ENCODE results near the gene RYR2. TPM values are rescaled to one million over a fixed set of nuclear protein-coding genes. Genes with fewer than 3 reads are reported as not detected.

Gene RYR2
- total RNA-seq, 1 experiment from 2014 or later, result 2.8 TPM

GRCh38 chr1:237878406-237878805 lies 836.4 kb downstream of the RYR2 start:
- H3K4me1 ChIP-seq (ENCODE audit: insufficient read depth, low read length, poor library complexity, severe bottlenecking), result no peaks in the 10 kb centered on the region
- no peak for DNase-seq (ENCODE audit: low spot score)
- TF ChIP-seq EZH2 (IDR thresholded peaks at IDR 0.05; ENCODE audit: borderline replicate concordance, low read depth, low read length, poor library complexity, severe bottlenecking) (no peak), CTCF (conservative IDR thresholded peaks at IDR 0.05; ENCODE audit: low read depth, low read length) (no peak)
- no peaks in the 10 kb centered on the region for H3K27me3 ChIP-seq (replicated peaks; ENCODE audit: insufficient read depth, low read depth, low read length, poor library complexity)
- H3K27ac ChIP-seq (ENCODE audit: low read depth, low read length, poor library complexity, severe bottlenecking), result no peak overlapping the region
- BruUV-seq (replicated peaks), result no TSS peak
- ChIA-PET CTCF (no interaction called here), POLR2A (ENCODE audit: low non-redundant PET) (no interaction called here)
- H3K36me3 ChIP-seq (ENCODE audit: insufficient read depth, low read length, poor library complexity, severe bottlenecking), result no peaks in the 10 kb centered on the region
- no peaks in the 10 kb centered on the region for H3K9me3 ChIP-seq (ENCODE audit: low read depth, low read length, poor library complexity, severe bottlenecking)
- no peak overlapping the region for H3K4me3 ChIP-seq (ENCODE audit: low read depth, low read length, poor library complexity, severe bottlenecking)
- intact Hi-C loops (cut with micrococcal nuclease; ENCODE audit: unreplicated experiment), result no loop called here

DNA sequence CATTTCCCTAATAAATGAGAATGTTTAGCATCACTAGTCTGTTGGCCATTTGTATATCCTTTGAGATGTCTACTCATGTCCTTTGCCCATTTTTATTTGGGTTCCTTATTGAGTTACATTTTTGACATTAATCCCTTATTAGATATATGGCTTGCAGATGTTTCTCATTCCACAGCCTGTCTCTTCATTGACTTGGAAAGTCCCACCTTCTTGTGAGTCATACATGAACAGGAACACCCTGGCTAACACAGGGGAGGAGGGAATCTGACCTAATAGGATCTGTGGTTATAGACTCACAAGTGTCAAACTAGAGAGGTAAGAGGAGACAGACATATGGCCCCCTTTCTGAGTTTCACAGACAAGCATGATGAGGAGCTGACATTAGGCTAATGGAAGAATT lies 837.2 kb downstream of the RYR2 start:
- CTCF ChIA-PET, result no interaction called here
- no peak overlapping the region for H3K4me3 ChIP-seq (ENCODE audit: low read depth, low read length, poor library complexity, severe bottlenecking)
- peak; percentile 27 for DNase-seq (ENCODE audit: low spot score)
- intact Hi-C loops (cut with micrococcal nuclease; ENCODE audit: unreplicated experiment), result no loop called here
- H3K9me3 ChIP-seq (ENCODE audit: low read depth, low read length, poor library complexity, severe bottlenecking), result no peaks in the 10 kb centered on the region
- no peak overlapping the region for H3K27ac ChIP-seq (ENCODE audit: low read depth, low read length, poor library complexity, severe bottlenecking)
- H3K27me3 ChIP-seq (replicated peaks; ENCODE audit: insufficient read depth, low read depth, low read length, poor library complexity), result no peaks in the 10 kb centered on the region
- POLR2A ChIA-PET (ENCODE audit: low non-redundant PET), result no interaction called here
- H3K36me3 ChIP-seq (ENCODE audit: insufficient read depth, low read length, poor library complexity, severe bottlenecking), result no peaks in the 10 kb centered on the region
- H3K4me1 ChIP-seq (ENCODE audit: insufficient read depth, low read length, poor library complexity, severe bottlenecking), result no peaks in the 10 kb centered on the region
- TF ChIP-seq CTCF (conservative IDR thresholded peaks at IDR 0.05; ENCODE audit: low read depth, low read length) (no peak), EZH2 (IDR thresholded peaks at IDR 0.05; ENCODE audit: borderline replicate concordance, low read depth, low read length, poor library complexity, severe bottlenecking) (no peak)
- BruUV-seq (replicated peaks), result no TSS peak

Small RNAs within 50 kb of the gene (microRNA-seq; reads per million reads assigned to microRNA genes)
- not detected for gene MIR4428

Other genes with a start within 250 kb of the RYR2 start
- gene MTR, start 246.9 kb upstream of the RYR2 start, total RNA-seq (2021), result 36.0 and 40.8 TPM in 2 replicates
- not detected in 2 replicates for gene MT1HL1, start 37.7 kb upstream of the RYR2 start, total RNA-seq (2021)

Data from A673 (cell line).